Ovary (tissue), 3 donors: ENCODE measurements around the gene HSPA1L.

Experiments
- CTCF ChIP-seq, 3 donors: fragments of 450-650 bp in 2 of 3; fragments of 200-600 bp in 1 of 3; IDR thresholded peaks; one replicate each; pipeline versions ENCODE4 v1.5.1 to v1.8.0; 2016 to 2022; ENCODE audit warnings: antibody characterized with exemption in 3 of 3, mild to moderate bottlenecking in 1 of 3
- EP300 ChIP-seq: sonication (generic); formaldehyde crosslinking; IDR thresholded peaks from one replicate; pipeline ENCODE4 v1.6.1; 2017; ENCODE audit warnings: antibody characterized with exemption
- donor health status: DM: no; HTN: no; CAD: no.

- TF ChIP-seq EP300 = no peak
- TF ChIP-seq CTCF (IDR thresholded peaks at IDR 0.05) = no peak
Measured at GRCh38 chr6:31770860-31771259, 44.2 kb downstream of the HSPA1L start.
